Measurements from ENCODE around the gene TIAM1.

DNA sequence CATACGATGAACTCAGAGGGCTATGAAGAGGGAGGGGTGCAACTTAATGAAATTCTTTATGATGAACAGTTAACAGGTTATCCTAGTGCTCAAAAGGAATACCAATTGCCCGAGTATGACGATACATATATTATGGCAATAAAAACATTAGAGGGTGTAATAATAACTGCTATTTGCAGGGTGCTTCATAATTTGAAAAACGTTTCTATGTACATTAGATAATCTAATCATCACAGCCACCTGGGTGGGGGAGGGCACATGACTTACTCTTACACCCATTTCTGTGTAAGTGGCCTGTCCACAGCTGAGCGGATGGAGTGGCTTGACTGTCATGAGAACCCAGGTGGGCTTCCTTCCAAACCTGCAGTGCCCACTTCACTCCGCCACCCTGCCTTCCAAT is 46.3 kb downstream of the TIAM1 start:
- TF ChIP-seq, protein P1, sequence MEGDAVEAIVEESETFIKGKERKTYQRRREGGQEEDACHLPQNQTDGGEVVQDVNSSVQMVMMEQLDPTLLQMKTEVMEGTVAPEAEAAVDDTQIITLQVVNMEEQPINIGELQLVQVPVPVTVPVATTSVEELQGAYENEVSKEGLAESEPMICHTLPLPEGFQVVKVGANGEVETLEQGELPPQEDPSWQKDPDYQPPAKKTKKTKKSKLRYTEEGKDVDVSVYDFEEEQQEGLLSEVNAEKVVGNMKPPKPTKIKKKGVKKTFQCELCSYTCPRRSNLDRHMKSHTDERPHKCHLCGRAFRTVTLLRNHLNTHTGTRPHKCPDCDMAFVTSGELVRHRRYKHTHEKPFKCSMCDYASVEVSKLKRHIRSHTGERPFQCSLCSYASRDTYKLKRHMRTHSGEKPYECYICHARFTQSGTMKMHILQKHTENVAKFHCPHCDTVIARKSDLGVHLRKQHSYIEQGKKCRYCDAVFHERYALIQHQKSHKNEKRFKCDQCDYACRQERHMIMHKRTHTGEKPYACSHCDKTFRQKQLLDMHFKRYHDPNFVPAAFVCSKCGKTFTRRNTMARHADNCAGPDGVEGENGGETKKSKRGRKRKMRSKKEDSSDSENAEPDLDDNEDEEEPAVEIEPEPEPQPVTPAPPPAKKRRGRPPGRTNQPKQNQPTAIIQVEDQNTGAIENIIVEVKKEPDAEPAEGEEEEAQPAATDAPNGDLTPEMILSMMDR (IDR thresholded peaks at IDR 0.05; ENCODE audit: low read depth, low read length): no peak
- TF ChIP-seq POLR2A (IDR thresholded peaks at IDR 0.05; ENCODE audit: extremely low read depth, insufficient read length): no peak
- no peak for TF ChIP-seq MYC (IDR thresholded peaks at IDR 0.05; ENCODE audit: low read depth, low read length)
